GM18951 (cell line): ENCODE data around the gene LEMD2.

Source experiments
- POLR2A ChIP-seq: IDR thresholded peaks from 4 replicates; pipeline ENCODE4 v1.6.1; 2011; ENCODE audit warnings: mild to moderate bottlenecking; ENCODE audit not compliant: insufficient read length, insufficient read depth; ENCODE audit errors: extremely low read depth
- in situ Hi-C: fragments of 300-500 bp; cut with MboI; formaldehyde crosslinking; loops from one replicate; pipeline ENCODE4 v1.12.0; 2022; ENCODE audit warnings: low sequenced_read_pairs, mixed read lengths, inconsistent platforms; ENCODE audit not compliant: unreplicated experiment

The LEMD2 gene

DNA sequence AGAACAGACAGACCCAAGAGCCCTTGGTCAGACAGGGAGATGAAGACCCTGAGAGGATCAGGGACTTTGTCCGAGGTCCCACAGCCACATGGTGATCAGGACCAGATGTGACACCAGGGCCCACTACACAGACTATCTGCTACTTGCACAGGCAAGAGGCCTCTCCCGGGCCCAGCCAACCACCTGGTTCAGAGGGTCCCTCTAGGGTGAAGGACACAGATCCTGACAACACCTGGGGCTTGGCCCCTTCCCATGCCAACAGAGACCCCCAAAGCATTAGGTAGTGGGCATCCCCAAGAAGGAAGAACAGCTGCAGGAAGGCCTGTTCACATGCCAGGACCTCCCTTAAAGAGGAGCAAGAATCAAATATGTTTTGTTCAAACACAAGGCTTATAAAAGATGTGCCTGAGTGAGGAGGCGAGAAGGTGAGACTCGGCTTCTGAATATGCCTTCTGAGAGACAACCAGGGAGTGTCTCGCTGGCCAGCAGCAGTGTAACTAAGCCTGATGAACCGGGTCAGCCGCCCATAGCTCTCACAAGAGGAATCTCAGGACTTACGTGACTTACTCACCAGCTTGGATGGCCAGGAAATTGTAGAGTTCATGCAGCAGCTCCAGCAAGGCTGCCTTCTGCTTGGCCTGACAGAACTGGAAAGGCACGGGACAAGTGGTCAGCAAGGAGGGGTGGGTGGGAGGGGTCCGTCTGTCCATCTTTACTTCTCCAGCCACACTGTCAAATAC is 5.0 kb downstream of the LEMD2 start:
- in situ Hi-C loops: no loop called here
- no peak for TF ChIP-seq POLR2A

DNA sequence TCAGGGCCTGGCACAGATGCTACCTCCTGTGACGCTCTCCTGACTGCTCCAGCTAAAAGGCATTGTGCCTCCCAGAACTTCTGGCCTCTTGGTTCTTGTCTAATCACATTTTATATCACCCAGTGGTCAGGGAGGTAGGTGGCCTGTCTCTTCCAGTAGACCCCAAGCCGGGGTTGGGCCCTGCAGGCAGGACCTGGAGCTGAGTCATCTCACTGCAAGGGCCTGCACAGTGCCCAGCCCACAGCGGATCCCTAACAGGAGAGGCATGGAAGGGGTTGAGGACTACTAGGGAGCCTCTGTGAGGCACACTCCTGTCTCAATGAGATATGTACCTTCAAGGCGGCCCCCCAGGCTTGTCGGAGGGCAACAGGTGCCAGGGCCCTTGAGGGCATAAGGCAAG is 6.4 kb downstream of the LEMD2 start:
- TF ChIP-seq POLR2A: no peak
- in situ Hi-C loops: no loop called here

DNA sequence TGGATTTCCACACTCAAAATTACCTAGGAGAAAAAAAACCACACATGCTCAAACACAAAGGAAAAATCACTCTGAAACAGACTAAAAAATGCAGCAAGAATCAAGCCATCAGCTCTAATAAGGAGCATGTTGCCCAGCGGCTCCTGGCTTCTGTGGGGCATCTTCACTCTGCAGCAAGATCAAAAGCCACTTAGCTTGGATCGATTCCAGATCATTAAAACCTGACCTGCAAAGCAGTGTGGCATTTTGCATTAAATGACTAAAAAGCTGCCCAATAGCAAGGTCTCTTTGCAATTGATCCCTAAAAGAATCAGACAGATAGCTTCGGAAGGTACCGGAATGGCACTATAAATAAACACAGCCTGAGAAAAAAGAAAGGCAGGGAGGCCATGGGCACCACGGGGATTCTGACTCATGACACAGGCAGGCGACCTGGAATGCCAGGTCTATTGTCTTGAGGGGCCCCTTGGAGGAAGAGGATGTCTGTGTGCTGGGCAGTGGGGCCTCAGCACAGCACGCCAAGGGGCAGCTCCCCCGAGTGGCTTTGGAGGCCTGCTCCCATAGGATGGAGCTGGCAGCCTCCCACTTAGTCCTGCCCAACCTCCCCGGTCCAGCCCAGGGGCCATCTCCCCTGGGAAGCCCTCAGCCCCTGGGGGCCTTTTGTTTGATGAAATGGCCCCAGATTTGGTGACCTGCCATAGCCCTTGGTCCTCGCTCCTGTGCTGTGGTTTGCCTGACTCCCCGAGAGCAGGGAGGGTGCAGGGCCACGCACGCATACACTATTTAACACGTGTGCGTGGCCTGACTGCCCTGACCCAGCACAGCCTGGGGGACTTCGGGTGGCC is 7.6 kb downstream of the LEMD2 start:
- TF ChIP-seq POLR2A: no peak
- in situ Hi-C loops: no loop called here

DNA sequence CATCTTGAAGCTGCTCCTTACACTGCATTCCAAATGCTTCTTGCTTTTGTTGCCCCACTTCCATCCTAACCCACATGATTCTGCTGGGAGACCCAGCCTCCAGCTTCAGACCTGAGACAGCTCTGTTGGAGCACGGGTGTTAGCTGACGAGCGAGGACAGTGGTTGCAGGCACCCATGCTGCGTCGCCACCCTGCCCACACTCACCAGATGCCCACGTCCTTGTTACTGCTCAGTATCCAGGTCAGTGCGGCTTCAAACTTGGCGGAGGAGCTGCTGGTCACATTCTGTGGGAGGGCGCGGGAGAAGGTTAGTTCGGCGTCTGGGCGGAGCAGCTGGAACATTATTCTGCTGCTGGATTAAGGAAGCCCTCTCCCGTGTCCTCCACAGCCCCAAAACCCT is 9.0 kb downstream of the LEMD2 start:
- in situ Hi-C loops: no loop called here
- no peak for TF ChIP-seq POLR2A

DNA sequence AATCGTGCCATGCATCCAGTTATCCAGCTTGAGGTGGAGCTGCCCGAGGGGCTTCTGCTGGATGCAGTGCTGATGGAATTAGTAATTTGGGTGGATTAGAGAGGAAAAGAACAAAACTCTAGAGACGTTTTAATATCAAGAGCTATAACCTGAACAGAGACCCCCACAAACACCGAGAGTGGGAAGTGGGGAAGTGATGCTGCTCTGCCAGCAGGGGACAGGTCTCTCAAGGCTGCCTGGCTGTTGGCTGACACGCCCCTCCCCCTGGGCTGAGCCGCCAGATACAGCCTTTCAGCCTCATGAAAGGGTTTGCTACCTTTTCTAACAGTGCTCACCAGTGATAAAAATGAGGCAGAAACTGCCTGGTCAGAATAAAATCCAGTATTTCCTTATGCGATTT is 9.6 kb downstream of the LEMD2 start:
- in situ Hi-C loops: no loop called here
- no peak for TF ChIP-seq POLR2A

DNA sequence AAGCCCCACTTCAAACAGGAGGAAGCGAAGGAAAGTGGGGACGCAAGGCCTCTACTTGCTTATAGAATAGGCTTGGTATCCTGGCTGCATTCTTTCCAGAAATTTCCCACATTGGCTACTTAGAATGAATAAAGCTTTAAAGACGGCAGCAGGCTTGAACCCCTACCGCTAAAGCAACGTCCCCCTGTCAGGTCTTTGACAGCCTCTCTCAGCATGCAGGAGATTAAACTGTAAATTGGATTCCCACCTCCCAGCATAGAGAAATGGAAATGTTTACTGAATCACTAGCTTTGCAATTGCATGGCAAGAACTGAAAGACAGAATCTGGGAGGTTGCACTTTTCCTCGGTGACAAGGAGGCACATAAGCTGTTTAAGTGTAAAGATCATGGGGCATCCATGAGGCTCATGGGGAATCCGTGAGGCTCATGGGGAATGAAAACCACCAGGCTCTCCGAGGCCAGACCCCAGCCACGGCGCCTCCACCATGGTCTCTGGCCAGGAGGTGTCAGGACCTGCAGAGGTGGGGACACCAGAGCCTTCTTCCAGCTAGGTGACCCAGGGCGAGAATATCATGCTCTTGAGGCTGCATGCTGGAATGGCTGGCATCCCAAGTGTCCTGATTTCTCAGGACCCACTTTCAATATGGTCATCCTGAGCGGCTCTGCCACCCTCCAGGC is 10.3 kb downstream of the LEMD2 start:
- TF ChIP-seq POLR2A: no peak
- in situ Hi-C loops: no loop called here

DNA sequence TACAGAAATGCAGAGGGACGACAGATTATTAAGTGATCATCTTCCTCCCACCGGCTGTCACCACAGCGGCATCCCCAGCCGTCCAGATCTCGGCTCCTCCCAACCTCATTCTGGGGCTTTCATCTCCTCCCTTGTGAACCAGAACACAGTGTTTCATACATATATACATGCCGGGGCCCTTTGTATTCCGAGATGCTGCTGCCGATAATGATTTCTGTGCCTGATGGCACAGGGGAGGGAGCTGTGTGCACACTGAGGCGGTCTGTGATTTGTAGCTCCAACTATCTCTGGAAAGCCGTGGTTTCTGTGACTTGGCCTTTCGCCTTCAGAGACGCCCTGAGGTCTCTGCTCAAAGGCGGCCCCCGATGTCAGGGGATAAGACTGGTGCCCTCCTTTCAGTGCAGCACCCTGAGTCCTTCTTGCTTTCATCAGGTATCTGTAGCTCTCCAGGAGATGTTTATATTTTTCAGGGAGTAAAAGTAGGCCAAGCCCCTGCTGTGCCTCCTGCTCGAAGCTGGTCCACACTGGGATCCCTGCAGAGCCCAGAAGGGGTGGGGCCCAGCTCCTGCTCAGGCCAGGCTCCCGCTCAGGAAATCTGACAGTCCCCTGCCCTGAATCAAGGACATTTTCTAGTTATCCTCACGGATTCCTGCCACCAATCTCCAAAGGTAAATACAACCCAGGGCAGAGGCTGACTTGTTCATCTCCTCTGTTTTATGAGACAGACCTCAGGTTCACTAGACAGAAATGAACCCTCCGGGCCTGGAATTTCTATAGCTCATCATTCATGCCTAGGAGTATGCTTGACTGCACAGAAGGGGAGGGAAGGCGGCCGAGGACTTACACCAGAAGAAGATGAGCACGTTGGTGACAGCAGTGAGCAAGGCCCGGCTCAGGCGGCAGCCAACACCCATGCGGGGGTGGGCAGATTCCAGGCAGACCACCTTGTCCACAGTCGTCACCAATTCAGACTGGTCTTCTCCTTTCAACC is 11.2 kb downstream of the LEMD2 start:
- in situ Hi-C loops: no loop called here
- TF ChIP-seq POLR2A: no peak

DNA sequence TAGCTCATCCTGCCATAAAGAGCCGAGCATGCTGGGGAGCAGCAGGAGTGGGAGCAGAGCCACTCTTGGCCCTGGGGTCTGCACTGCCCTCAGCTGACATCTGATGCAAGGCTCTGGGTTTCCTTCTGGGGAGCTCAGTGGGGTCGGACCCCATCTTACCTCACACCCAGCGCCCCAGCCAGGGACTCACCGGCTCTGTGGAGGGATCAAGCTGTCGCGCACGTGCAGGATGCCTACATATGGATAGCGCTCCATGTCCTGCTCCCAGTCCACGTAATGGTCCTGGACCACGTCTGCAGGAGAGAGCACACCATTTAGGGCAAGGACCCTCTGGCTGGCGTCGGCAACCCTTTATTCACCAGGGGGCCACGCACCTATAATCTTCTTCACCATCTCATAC is 12.2 kb downstream of the LEMD2 start:
- in situ Hi-C loops: no loop called here
- no peak for TF ChIP-seq POLR2A

DNA sequence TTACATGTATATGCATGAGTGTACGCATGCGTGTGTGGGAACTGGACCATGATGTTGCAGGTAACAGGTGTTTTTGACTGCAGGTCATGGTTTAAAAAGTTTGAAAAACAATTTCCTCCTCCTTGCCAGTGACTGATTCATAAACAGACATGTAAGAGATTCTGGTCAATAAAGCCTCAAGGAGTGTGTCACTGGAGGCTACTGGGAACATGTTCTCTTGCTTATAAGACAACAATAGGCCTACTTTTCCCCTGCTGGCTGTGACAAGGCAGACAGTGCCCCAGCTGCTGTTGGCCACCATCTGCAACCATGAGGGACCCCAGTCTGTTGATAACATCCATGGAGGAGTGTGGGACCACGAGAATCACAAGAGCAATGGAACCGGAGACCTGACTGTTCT is 12.7 kb downstream of the LEMD2 start:
- in situ Hi-C loops: no loop called here
- no peak for TF ChIP-seq POLR2A

DNA sequence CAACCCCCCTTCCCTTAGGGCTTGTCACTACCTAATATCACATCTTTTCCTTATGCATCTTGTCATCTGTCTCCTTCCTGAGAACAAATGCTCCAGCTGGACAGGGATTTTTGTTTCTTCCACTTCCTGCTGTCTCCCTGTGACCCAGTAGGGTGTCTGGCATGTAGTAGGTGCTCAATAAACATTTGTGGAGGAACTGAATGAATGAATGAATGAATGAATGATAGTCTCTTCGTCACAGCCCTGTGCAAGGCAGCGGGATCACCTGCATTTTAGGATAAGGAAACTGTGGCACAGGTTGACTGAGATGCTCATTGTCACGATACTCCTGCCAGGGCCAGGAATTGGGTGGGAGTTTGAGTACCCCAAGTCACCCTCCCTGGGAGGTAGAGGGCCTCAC is 14.2 kb downstream of the LEMD2 start:
- in situ Hi-C loops: no loop called here
- no peak for TF ChIP-seq POLR2A

DNA sequence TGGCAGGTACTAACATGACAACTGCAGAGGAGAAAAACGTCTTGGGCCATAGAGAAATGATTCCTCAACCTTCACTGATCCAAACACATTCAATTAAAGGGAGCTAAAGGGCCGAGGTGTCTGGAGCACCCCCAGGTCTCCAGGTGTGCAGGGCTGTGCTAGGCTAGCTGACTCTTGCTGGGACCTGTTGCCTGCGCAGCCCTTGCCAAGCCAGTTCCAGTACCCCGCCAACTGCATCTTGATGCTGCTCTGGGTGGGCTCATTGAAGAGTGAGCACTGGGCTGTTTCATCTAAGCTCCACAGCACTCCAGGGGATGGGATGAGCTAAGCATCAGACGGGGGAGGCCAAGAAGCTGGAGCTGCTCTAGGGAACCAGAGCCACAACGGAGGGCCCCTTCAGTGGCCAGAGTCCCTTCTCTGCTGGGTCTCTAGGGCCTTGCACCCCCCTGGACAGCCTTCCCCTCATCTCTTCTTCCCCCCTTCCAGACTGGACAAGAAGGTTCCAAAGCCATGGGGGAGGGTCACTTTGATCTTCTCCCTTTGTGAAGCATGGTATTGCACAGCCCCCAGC is 15.9 kb downstream of the LEMD2 start:
- in situ Hi-C loops: no loop called here
- TF ChIP-seq POLR2A: no peak
